Fibroblast of lung (primary cell): ENCODE measurements around the gene YIF1A.

Source experiments
- EZH2 ChIP-seq: IDR thresholded peaks from 2 replicates; pipeline ENCODE4 v1.5.1; 2012; ENCODE audit warnings: low read length, control low read depth, mild to moderate bottlenecking; ENCODE audit errors: missing control alignments
- TF ChIP-seq, protein P1 (sequence below), 2 donors: IDR thresholded peaks in 1 of 2; conservative IDR thresholded peaks in 1 of 2; 1 replicate in 1 of 2; 2 replicates in 1 of 2; pipeline ENCODE4 v1.5.1; 2011 to 2012; ENCODE audit warnings: low read length in 2 of 2, control low read depth in 1 of 2, inconsistent platforms in 1 of 2, low read depth in 1 of 2, mild to moderate bottlenecking in 1 of 2

DNA sequence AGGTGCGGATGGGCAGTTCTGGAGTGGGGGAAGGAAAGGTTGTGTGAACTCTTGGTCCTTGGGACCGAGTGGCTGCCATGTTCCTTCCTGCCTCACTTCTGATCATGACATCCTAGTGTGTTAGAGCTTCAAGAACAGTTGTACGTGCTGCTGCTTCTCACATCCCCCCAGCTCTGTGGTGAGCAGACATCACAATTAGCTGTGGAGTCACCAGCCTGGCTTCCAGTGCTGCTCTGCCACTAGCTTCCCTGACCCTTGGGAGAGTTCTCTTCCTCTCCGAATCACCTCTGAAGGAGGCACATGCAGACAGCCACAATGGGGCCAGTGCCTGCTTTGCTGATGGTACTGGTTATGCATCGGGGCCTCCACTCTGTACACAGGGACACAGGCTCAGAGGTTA is 26.8 kb downstream of the YIF1A start:
- TF ChIP-seq, protein P1, sequence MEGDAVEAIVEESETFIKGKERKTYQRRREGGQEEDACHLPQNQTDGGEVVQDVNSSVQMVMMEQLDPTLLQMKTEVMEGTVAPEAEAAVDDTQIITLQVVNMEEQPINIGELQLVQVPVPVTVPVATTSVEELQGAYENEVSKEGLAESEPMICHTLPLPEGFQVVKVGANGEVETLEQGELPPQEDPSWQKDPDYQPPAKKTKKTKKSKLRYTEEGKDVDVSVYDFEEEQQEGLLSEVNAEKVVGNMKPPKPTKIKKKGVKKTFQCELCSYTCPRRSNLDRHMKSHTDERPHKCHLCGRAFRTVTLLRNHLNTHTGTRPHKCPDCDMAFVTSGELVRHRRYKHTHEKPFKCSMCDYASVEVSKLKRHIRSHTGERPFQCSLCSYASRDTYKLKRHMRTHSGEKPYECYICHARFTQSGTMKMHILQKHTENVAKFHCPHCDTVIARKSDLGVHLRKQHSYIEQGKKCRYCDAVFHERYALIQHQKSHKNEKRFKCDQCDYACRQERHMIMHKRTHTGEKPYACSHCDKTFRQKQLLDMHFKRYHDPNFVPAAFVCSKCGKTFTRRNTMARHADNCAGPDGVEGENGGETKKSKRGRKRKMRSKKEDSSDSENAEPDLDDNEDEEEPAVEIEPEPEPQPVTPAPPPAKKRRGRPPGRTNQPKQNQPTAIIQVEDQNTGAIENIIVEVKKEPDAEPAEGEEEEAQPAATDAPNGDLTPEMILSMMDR (conservative IDR thresholded peaks at IDR 0.05 in 1 of 2, IDR thresholded peaks at IDR 0.05 in 1 of 2; ENCODE audit: low read depth in 1 of 2, low read length in 2 of 2): no peak
- no peak for TF ChIP-seq EZH2
